Ecto neural progenitor cell (in vitro differentiated cells): ENCODE results near the gene CXCL6.

Source experiments
- DNase-seq: peaks from one replicate; pipeline ENCODE4 v3.0.0-alpha.2; 2018; ENCODE audit warnings: low spot score

Gene CXCL6

DNA sequence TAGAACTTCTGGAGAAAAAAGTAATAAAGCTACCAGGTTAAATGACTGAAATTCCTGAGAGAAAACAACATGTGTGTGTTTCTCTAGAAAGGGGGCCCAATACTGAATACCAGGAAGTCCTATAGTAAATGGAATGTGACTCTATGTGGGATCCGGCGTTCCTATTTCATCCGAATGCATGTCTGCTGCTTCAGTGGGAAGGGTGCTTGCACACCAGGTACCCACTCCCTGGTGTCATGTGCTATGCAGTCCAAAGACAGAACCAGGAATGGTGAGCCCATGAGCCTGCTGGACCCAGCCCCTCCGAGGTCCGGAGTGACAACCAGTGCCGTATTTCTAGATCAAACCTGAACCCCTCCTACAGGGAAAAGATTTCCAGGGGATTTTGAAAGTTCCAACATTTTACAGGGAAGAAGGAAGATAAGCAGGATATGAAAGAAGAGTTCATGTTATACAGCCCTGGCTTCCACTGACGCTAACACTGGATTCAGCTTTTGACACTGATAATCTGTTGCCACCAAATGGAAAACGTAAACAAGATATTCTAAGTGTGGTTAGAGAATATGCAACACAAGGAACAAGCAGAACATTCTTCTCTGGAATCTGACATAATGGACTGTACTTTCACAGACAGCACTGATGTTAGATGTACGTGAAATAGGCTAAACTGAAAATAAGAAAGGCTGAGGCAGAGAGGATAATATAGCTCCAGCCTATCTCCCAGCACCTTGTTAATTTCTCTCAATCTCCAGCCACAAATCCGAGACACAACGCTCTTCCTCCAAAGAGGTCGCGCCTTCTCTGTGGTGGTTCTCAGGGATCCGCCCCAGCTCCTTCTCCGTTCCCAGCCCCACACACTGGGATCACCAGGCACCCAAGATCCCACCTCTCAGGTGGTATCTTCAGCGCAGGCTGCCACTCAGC, 32.0 kb downstream of the CXCL6 start:
- no peak for DNase-seq

DNA sequence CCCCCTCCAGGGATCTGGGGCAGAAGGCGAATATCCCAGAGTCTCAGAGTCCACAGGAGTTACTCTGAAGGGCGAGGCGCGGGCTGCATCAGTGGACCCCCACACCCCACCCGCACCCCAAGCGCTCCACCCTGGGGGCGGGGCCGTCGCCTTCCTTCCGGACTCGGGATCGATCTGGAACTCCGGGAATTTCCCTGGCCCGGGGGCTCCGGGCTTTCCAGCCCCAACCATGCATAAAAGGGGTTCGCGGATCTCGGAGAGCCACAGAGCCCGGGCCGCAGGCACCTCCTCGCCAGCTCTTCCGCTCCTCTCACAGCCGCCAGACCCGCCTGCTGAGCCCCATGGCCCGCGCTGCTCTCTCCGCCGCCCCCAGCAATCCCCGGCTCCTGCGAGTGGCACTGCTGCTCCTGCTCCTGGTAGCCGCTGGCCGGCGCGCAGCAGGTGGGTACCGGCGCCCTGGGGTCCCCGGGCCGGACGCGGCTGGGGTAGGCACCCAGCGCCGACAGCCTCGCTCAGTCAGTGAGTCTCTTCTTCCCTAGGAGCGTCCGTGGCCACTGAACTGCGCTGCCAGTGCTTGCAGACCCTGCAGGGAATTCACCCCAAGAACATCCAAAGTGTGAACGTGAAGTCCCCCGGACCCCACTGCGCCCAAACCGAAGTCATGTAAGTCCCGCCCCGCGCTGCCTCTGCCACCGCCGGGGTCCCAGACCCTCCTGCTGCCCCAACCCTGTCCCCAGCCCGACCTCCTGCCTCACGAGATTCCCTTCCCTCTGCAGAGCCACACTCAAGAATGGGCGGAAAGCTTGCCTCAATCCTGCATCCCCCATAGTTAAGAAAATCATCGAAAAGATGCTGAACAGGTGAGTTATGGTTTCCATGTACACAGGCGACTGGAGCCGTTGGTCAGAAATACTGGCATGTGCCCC, 32.9 kb downstream of the CXCL6 start, which contains the start of gene CXCL1:
CXCL1 (plus strand) TSS at position 264 of the 926 bp plus-strand sequence; CDS start at position 342, 78 bp downstream.
- DNase-seq: peak; percentile 66

DNA sequence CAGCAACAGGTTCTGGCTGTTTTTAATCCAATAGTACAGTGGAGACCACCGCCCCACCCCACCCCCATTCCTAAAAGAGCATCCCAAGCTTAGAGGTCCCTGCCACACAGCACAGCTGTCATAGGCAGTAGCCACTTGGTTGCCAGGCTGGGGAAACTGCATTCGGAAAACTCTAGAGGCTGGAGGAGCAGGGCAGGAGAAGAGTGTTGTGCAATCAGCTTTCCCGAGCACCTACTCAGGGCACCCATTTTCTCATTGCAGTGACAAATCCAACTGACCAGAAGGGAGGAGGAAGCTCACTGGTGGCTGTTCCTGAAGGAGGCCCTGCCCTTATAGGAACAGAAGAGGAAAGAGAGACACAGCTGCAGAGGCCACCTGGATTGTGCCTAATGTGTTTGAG, 33.8 kb downstream of the CXCL6 start:
- no peak for DNase-seq

DNA sequence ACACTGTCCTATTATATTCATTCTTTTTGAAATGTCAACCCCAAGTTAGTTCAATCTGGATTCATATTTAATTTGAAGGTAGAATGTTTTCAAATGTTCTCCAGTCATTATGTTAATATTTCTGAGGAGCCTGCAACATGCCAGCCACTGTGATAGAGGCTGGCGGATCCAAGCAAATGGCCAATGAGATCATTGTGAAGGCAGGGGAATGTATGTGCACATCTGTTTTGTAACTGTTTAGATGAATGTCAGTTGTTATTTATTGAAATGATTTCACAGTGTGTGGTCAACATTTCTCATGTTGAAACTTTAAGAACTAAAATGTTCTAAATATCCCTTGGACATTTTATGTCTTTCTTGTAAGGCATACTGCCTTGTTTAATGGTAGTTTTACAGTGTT, 34.3 kb downstream of the CXCL6 start:
- DNase-seq: no peak

DNA sequence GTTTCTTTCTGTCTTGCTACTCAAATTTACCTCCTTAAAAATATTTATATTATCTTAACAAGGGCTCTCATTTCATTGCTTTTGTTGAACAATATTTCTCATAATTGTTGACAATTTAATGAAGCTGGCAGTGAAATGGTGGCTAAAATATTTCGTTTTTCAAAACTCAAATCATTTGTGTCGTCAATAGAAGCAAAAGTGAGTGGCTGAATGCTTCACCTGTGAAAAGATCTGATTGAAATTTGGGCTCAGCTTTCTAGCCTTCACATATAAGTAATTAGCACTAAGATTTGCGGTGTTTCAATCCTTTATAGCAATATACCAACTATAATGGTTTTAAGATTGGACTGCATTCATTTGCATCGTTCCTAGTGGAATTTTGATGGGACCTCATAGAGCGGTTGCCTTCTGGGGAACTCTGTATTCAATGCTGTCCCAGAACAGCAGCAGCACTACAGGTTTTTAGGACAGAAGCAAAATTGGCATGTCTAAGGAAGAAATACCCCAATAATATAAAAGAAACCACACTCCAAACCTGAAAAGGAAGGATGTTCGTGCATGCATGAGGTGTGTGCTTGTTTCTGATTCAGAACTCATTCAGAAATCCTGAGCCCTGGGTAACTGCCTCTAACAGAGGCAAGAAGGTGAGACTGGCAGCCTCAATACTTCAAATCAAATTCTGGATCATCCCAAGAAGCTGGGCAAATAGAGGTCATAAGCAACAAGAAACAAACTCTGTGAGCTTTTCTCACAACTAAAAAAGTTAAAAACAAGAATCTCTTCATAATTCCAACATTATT, 35.2 kb downstream of the CXCL6 start:
- DNase-seq: no peak

- no peak for DNase-seq
Measured at GRCh38 chr4:73872316-73873108, 36.0 kb downstream of the CXCL6 start.

GRCh38 chr4:73874386-73874785, 37.9 kb downstream of the CXCL6 start:
- no peak for DNase-seq

- no peak for DNase-seq
Measured at GRCh38 chr4:73875401-73875800, 38.9 kb downstream of the CXCL6 start.

- DNase-seq: no peak
Measured at GRCh38 chr4:73883306-73883705, 46.8 kb downstream of the CXCL6 start.

DNA sequence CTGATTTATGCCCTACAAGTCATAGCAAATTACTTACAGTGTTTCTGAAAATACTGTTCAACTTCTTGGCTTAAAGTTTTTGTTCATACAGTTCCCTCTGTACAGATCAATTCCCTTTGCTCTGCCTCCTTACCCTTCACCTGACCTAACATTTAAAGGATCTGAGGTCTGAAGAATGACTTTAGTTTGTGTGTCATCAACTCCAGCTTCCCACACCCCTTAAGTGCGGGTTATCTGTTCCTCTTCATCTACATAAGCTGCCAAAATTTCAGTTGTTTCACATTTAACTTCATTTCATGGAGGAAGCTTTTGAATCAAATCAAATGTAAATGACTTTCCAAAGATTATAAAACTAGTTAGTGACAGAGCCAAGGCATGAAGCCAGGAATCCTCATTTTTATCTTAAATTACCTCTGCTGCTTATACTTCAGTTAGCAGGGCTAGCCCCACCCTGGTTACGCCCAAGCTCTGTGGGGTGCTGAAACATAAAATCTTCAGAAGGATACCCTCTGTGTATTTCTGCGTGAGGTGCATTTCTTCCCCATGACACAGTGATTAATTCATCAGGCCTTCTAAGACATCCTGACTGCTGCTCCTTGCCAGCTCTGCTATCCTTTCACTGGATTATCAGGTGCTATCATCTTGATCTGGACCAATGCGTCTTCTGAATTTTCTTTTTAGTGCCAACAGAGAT, 49.2 kb downstream of the CXCL6 start:
- no peak for DNase-seq
